GM13976 (cell line): ENCODE measurements around the gene CISD3.

ENCODE experiments used
- DNase-seq: peaks from one replicate; pipeline ENCODE4 v3.0.0; 2012; ENCODE audit warnings: low spot score
- in situ Hi-C: fragments of 300-500 bp; cut with MboI; formaldehyde crosslinking; loops from one replicate; pipeline ENCODE4 v1.12.0; 2022; ENCODE audit warnings: low sequenced_read_pairs, mixed read lengths, inconsistent platforms; ENCODE audit not compliant: unreplicated experiment
- TF ChIP-seq, protein P1 (sequence below): IDR thresholded peaks from 2 replicates; pipeline ENCODE4 v1.5.1; 2012; ENCODE audit warnings: borderline replicate concordance, mild to moderate bottlenecking; ENCODE audit not compliant: insufficient read depth; ENCODE audit errors: extremely low read depth, missing control alignments, control extremely low read depth

The CISD3 gene

DNA sequence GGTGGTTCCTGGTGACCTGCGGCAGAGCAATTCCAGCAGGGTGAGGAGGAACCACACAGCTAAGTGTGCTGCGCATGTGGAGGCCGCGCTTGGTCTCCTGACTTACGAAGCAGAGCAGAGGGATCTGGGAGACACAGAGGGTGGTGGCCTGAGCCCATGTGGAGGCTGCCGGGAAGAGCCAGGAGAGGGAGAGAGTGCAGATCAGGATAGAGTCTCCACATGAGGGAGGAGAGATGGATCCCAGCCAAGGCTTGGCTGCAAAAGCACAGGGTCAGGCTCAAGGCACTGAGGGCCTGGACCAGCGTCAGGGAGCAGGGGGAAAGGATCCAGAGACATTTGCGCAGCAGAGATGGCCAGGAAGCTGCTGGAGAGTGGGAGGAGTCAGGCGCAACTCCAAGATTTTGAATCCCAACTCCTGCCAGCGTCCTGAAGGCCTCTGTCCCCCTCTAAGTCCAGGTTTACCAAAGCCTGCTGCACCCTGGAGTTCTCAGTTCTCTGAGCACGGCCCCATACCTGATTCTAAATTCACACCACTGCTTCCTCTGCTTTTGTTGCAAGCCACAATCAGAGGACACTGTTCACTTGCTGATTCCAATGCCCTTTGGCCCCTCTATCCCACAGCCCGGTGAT, 36.3 kb upstream of the CISD3 start:
- TF ChIP-seq, protein P1, sequence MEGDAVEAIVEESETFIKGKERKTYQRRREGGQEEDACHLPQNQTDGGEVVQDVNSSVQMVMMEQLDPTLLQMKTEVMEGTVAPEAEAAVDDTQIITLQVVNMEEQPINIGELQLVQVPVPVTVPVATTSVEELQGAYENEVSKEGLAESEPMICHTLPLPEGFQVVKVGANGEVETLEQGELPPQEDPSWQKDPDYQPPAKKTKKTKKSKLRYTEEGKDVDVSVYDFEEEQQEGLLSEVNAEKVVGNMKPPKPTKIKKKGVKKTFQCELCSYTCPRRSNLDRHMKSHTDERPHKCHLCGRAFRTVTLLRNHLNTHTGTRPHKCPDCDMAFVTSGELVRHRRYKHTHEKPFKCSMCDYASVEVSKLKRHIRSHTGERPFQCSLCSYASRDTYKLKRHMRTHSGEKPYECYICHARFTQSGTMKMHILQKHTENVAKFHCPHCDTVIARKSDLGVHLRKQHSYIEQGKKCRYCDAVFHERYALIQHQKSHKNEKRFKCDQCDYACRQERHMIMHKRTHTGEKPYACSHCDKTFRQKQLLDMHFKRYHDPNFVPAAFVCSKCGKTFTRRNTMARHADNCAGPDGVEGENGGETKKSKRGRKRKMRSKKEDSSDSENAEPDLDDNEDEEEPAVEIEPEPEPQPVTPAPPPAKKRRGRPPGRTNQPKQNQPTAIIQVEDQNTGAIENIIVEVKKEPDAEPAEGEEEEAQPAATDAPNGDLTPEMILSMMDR = no peak
- in situ Hi-C loops = no loop called here
- no peak for DNase-seq

DNA sequence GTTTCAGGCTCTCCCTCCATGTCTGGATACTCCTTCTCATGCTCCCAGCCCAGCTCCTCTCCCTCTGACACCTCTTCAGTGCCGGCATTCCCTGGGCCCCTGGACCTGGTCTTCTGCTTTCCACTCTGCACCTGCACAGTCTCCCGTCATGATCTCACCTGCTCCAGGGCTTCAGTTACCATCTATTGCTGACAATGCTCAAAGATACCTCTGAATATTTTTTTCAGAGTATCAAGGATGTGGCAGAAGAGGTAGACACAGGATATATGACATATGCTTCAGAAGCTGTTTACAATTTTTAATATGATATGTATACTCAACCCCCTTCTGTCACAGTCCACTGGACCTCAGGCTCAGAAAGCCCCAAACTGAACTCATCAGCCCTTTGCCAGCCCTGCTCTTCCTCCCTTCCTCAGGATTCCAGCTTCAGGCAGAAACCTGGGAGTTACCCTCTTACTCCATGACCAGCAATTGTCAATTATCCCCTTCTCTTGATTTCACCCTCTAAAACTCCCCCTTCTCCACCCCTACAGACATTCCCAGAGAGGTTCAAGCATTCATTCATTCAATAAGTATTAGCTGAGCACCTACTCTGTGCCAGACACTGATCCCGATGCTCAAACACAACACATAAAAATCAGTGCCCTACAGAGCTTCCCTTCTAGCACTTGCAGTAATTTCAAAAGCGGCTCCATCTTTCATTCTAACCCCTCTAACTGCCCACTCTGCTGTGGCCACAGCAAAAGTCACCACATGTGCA, 32.9 kb upstream of the CISD3 start:
- in situ Hi-C loops = no loop called here
- TF ChIP-seq, protein P1 = no peak
- DNase-seq = no peak

DNA sequence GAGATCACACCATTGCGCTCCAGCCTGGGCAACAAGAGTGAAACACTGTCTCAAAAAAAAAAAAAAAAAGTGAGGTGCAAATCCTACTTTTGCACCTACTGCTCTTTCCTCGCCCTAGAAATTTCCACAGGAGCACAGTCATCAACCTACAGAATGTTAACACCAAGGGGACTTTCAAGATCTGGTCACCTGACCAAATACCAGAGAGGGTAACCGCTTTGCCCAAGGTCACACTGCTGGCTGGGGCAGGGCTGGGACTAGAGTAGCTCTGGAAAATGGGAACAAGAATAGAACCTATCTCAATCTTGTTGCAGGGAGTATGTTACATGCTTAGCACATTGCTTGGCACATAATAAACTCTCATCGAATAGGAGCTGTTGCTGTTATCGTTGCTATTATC, 31.4 kb upstream of the CISD3 start:
- TF ChIP-seq, protein P1 = no peak
- DNase-seq = no peak
- in situ Hi-C loops = no loop called here

DNA sequence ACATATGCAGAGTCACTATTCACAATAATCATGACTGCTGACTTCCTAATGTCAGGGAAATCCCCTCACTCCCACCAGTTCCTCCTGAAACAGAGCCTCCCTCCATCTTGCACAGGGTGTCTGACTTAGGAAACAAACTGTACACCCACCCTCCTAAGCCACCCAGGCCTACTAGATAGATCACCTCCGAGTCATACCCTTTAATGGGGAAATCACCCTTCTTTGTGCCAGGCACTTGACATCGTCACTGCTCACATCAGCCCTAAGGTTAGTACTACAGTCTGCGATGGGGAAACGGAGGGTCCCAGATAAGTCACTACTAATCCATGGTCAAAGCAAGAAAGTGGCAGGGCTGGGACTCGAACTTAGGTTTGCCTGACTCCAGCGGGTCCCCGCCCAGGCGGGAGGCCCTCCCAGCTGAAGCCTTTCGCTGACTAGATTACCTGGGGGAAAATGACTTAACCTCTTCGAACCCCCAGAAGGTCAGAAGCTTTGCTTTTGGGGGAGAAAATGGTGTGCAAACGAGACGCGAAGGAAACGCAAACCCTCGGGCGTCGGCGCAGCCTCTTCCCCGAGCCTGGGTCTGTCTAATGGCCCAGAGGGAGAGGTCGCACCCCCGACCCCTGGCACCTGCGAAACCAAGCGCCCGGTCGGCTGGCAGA, 28.5 kb upstream of the CISD3 start:
- DNase-seq = peak; percentile 75
- in situ Hi-C loops = no loop called here

DNA sequence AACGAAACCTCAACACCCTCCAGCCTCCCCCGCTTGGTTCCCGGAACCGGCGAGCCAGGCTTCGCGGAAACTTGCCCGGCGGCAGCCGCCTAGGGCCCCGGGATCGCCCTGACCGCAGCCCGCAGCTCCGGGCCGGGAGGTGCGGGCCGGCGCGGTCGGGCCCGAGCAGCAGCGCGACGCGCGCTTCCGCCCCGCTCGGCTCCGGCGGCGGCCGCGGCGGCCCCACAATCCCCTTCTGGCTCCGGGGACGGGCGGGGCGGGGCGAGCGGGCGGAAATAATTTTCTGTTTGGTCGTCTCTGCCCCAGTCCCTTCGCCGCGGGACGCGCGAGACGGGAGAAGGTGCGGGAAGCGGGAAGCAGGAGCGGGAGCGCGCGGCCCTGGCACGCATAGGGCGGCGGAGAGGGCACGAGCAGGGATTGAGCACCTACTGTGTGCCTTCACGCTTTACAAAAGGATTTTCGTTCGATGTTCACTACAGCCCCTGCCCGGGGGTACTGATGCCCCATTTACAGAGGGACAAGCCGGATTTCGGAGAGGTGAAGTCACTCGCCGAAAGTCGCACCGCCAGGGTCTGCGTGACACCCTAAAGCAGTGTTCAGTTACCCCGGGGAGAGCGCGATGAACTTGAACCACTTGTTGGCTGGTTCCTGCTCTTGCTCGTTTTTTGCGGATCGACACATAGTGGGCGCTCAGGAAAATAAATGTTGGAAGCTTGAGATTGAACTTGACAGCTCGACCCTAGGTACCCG, 27.8 kb upstream of the CISD3 start:
- in situ Hi-C loops = no loop called here
- TF ChIP-seq, protein P1 = no peak
- peak; percentile 85 for DNase-seq

More for the DNA sequence above, 28.5 kb upstream of the CISD3 start:
- TF ChIP-seq, protein P1 = no peak
